Measurements from ENCODE around the gene RGPD4.

The RGPD4 gene

DNA sequence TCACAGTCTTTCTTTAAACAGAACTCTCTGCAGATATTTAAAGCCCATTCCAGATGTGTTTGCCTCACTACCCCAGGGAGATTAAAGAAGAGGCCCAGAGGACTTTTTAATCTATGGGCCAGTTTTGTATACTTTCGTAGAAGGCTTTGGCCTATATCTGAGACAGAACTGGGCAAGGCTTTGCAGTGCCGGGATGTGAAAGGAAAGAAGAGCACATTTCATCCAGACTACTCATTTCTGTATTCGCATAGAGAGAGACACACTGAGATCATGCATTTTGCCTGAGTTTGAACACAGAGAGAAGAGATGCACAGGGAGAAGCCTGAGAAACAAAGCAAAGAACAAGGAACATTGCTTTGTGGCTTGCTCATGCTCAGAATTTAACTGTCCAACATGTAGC is 104.7 kb downstream of the RGPD4 start:
- DNase-seq (ENCODE audit: low spot score) = no peak

DNA sequence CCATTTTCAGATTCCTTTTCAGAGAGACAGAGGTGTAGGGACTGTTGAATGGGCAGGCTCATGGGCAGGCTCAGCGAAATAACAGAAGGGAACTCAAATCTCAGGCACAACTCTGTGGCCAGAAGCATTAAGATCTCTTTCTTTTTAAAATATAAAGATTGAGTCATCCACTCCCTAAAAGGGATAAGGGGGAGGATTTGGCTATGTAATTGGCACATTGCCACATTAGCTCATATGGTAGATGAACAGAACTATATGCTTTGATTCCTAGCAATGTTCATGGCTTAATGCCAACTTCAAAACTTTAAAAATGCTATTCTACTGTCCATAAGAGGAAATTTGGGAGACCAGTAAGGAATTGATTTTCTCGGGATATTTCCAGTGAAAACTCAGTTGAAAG is 105.8 kb downstream of the RGPD4 start:
- no peak for DNase-seq (ENCODE audit: low spot score)

GRCh38 chr2:107932979-107933378 is 106.3 kb downstream of the RGPD4 start:
- DNase-seq (ENCODE audit: low spot score) = no peak

- no peak for DNase-seq (ENCODE audit: low spot score)
These were observed 110.0 kb downstream of the RGPD4 start for GRCh38 chr2:107936433-107937359.

Measured in putamen (tissue), 1 donor.